Globus pallidus (tissue), 1 donor: ENCODE results near the gene COQ2.

Source experiments
- DNase-seq: peaks from one replicate; pipeline ENCODE4 v3.0.0-alpha.2; 2015; ENCODE audit warnings: low spot score

The COQ2 gene

GRCh38 chr4:83216959-83217683 lies 67.5 kb downstream of the COQ2 start:
- DNase-seq: no peak

- DNase-seq: no peak
Measured at GRCh38 chr4:83214079-83214478, 70.5 kb downstream of the COQ2 start.
